GM12878 (cell line): ENCODE results near the gene RNU5B-1. TPM values are rescaled to one million over a fixed set of nuclear protein-coding genes. Genes with fewer than 3 reads are reported as not detected.

Experiments
- ATAC-seq: fragments of 200-7000 bp; cut with Tn5 transposase; 3 replicates; pipeline ENCODE4 v1.9.1; 2020; ENCODE audit warnings: mild to moderate bottlenecking, moderate library complexity
- BruUV-seq: library from RNA; stranded (reverse); fragments of 400-500 nt; replicated peaks from 2 replicates; lab custom pipeline; 2021; lab: Mats Ljungman, UMichigan
- CTCF ChIA-PET: fragments of 300-600 bp; sonication (Branson Sonifier 250); formaldehyde crosslinking; extraction: SDS; loops from one replicate; lab custom pipeline; 2021; ENCODE audit warnings: inconsistent platforms; lab: Yijun Ruan, JAX
- POLR2A ChIA-PET: fragments of 350-600 bp; formaldehyde crosslinking; extraction: SDS; loops from one replicate; lab custom pipeline; 2021; ENCODE audit warnings: inconsistent platforms; lab: Charles Lee
- RAD21 ChIA-PET: fragments of 300-600 bp; sonication (Branson Sonifier 250); formaldehyde crosslinking; loops from one replicate; lab custom pipeline; 2023; ENCODE audit warnings: antibody characterized with exemption; ENCODE audit not compliant: unreplicated experiment; lab: Charles Lee
- SMC1A ChIA-PET: fragments of 300-600 bp; sonication (Branson Sonifier 250); formaldehyde crosslinking; loops from one replicate; lab custom pipeline; 2023; ENCODE audit not compliant: unreplicated experiment, uncharacterized antibody; lab: Charles Lee
- DNase-seq: peaks from one replicate; pipeline ENCODE4 v3.0.0-alpha.2; 2011; ENCODE audit warnings: low read depth, low spot score
- FAIRE-seq: peaks from 3 replicates; lab custom pipeline; 2011; peaks lifted over from hg19 to GRCh38; lab: Jason Lieb, UNC
- H2AFZ ChIP-seq: 2 replicates; pipeline ENCODE4 v1.6.0; 2011; ENCODE audit warnings: low read depth, low read length, control low read depth; ENCODE audit not compliant: control insufficient read depth
- H3K27ac ChIP-seq: 2 replicates; pipeline ENCODE4 v1.5.1; 2011; ENCODE audit warnings: control low read depth; ENCODE audit not compliant: control insufficient read depth, insufficient read depth
- H3K27me3 ChIP-seq, 2 experiments: replicated peaks in 1 of 2; 2 replicates each; pipeline versions ENCODE4 v1.6.0 to v1.6.1; 2011; ENCODE audit warnings: low read length in 1 of 2; ENCODE audit not compliant: control insufficient read depth in 2 of 2, insufficient read depth in 2 of 2
- H3K36me3 ChIP-seq, 2 experiments: 2 replicates each; pipeline ENCODE4 v1.5.1; 2011; ENCODE audit warnings: low read length in 1 of 2; ENCODE audit not compliant: control insufficient read depth in 2 of 2, insufficient read depth in 2 of 2
- H3K4me1 ChIP-seq: 2 replicates; pipeline ENCODE4 v1.6.1; 2011; ENCODE audit warnings: mild to moderate bottlenecking, low read length, moderate library complexity, mixed read lengths; ENCODE audit not compliant: control insufficient read depth, insufficient read depth
- H3K4me2 ChIP-seq: 2 replicates; pipeline ENCODE4 v1.6.0; 2011; ENCODE audit warnings: control low read depth; ENCODE audit not compliant: control insufficient read depth, insufficient read depth
- H3K4me3 ChIP-seq: fragments of 200-600 bp; sonication (generic); 2 replicates; pipeline ENCODE4 v1.5.1; 2016
- H3K79me2 ChIP-seq: 2 replicates; pipeline ENCODE4 v1.6.0; 2011; ENCODE audit warnings: low read length; ENCODE audit not compliant: control insufficient read depth, insufficient read depth
- H3K9ac ChIP-seq: 2 replicates; pipeline ENCODE4 v1.8.0; 2011; ENCODE audit warnings: low read length, control low read depth, mixed read lengths; ENCODE audit not compliant: control insufficient read depth, insufficient read depth
- H3K9me3 ChIP-seq: replicated peaks from 3 replicates; pipeline ENCODE4 v1.5.1; 2011; ENCODE audit warnings: mild to moderate bottlenecking, low read length; ENCODE audit not compliant: control insufficient read depth, insufficient read depth
- H4K20me1 ChIP-seq: 2 replicates; pipeline ENCODE4 v1.6.0; 2011; ENCODE audit not compliant: control insufficient read depth, insufficient read depth
- E2F8 ChIP-seq: fragments of 450-650 bp; IDR thresholded peaks from 2 replicates; pipeline ENCODE4 v1.6.1; 2018; ENCODE audit warnings: mild to moderate bottlenecking, low read depth, moderate library complexity; ENCODE audit not compliant: partially characterized antibody
- GATAD2B ChIP-seq: fragments of 450-650 bp; conservative IDR thresholded peaks from 2 replicates; pipeline ENCODE4 v1.6.1; 2017; ENCODE audit warnings: low read depth, mild to moderate bottlenecking, moderate library complexity
- NFXL1 ChIP-seq: fragments of 450-650 bp; IDR thresholded peaks from 2 replicates; pipeline ENCODE4 v1.6.1; 2017; ENCODE audit warnings: antibody characterized with exemption, mild to moderate bottlenecking, borderline replicate concordance
- REST ChIP-seq: IDR thresholded peaks from 2 replicates; pipeline ENCODE4 v1.6.1; 2012; ENCODE audit warnings: mild to moderate bottlenecking, low read depth, low read length
- WGBS: methylation state at CpG from one replicate; pipeline ENCODE4 v1.1.6; 2016; ENCODE audit warnings: low lambda C conversion rate; ENCODE audit not compliant: insufficient replicate concordance, insufficient coverage; ENCODE audit errors: missing lambda C conversion rate; 5-methylcytosine and 5-hydroxymethylcytosine counted together
- in situ Hi-C: fragments of 300-500 bp; cut with MboI; formaldehyde crosslinking; loops from 9 replicates; pipeline ENCODE4 v1.14.3; 2018; ENCODE audit warnings: mixed read lengths
- intact Hi-C: fragments of 100-400 bp; cut with micrococcal nuclease; formaldehyde crosslinking; loops from one replicate; pipeline ENCODE4 v1.14.2; 2022; ENCODE audit not compliant: unreplicated experiment
- polyA plus RNA-seq, 11 experiments: library from polyadenylated mRNA; depleted of rRNA in 4 of 11; unstranded in 6 of 11; stranded (reverse) in 5 of 11; fragments of >200 nt; fragmentation: Nextera tagmentation in 4 of 11; fragmentation: Illumina TruSeq in 1 of 11; extraction: Ambion mirVana in 4 of 11; extraction: Trizol in 1 of 11; gene quantifications; 1 replicate in 1 of 11; 2 replicates in 10 of 11; pipeline versions ENCODE4 v1.2.1 to v1.2.3, GENCODE V29; 2011 to 2016; ENCODE audit warnings: inconsistent platforms in 2 of 11, missing spikeins in 2 of 11, low read depth in 1 of 11
- total RNA-seq, 4 experiments: library from RNA; depleted of rRNA in 3 of 4; stranded (reverse); fragments of >200 nt in 3 of 4; fragmentation: Illumina TruSeq in 1 of 4; extraction: Trizol in 1 of 4; gene quantifications; 2 replicates each; pipeline versions ENCODE4 v1.2.1 to v1.2.3, GENCODE V29; 2013 to 2021

The RNU5B-1 gene
- total and polyA plus RNA-seq, 10 of the 15 experiments (the other 5 are each of a cell fraction or from before 2014, with no cell fraction given) = 19.1 TPM; not detected in 9

- no peak overlapping the region for H2AFZ ChIP-seq
- no peak overlapping the region for H3K9ac ChIP-seq
- no peaks in the 10 kb centered on the region; a peak in 1 of 4 replicates for H3K27me3 ChIP-seq
- DNase-seq = no peak
- no peak overlapping the region for H3K4me3 ChIP-seq
- H3K36me3 ChIP-seq = no peaks in the 10 kb centered on the region
- H3K9me3 ChIP-seq = no peaks in the 10 kb centered on the region
- no peaks in the 10 kb centered on the region for H4K20me1 ChIP-seq
- ATAC-seq = no peak
- H3K4me1 ChIP-seq = no peaks in the 10 kb centered on the region
- no TSS peak for BruUV-seq
- ChIA-PET POLR2A (no interaction called here), RAD21 (no interaction called here), SMC1A (no interaction called here), CTCF (interaction anchor here (0.6 to 1.9 kb wide), 3 partner anchors 10 to 292 kb away, joined by 3 to 8 read pairs (median 3); no protein-coding TSS in a partner anchor)
- WGBS = 55% methylated on average over 22 of the region's 22 CpGs
- no peaks in the 10 kb centered on the region for H3K79me2 ChIP-seq
- FAIRE-seq = no peak
- peak; percentile 68; the same call in 1 of the 2 replicates for TF ChIP-seq REST
- TF ChIP-seq E2F8 = no peak
- no peak for TF ChIP-seq GATAD2B
- no peak for TF ChIP-seq NFXL1
- intact Hi-C loops (no loop called here), in situ Hi-C loops (no loop called here)
- no peak overlapping the region for H3K27ac ChIP-seq
- no peak overlapping the region for H3K4me2 ChIP-seq
Measured at GRCh38 chr15:65330934-65331645, 26.6 kb downstream of the RNU5B-1 start.
